HEK293 (cell line): ENCODE results near the gene POLD2.

Source experiments
- CTCF ChIA-PET: fragments of 350-600 bp; formaldehyde crosslinking; extraction: SDS; loops from one replicate; lab custom pipeline; 2021; ENCODE audit warnings: antibody characterized with exemption; lab: Yijun Ruan, JAX
- POLR2A ChIA-PET: fragments of 300-600 bp; formaldehyde crosslinking; extraction: SDS; loops from one replicate; lab custom pipeline; 2020; ENCODE audit warnings: antibody characterized with exemption, inconsistent platforms; lab: Yijun Ruan, JAX
- H3K27ac ChIP-seq: fragments of 200-500 bp; sonication (Bioruptor generic); 2 replicates; pipeline ENCODE4 v1.5.1; 2014; ENCODE audit warnings: low read depth, low read length, control low read depth, inconsistent platforms; ENCODE audit errors: extremely low read depth
- H3K36me3 ChIP-seq, 2 experiments: fragments of 200-500 bp in 1 of 2; sonication (Bioruptor generic) in 1 of 2; 1 replicate in 1 of 2; 2 replicates in 1 of 2; pipeline ENCODE4 v1.5.1; 2014 to 2017; ENCODE audit warnings: inconsistent platforms in 2 of 2, low read length in 2 of 2; ENCODE audit not compliant: control insufficient read depth in 2 of 2, insufficient read depth in 1 of 2
- H3K4me1 ChIP-seq: fragments of 200-500 bp; sonication (Bioruptor generic); 2 replicates; pipeline ENCODE4 v1.5.1; 2014; ENCODE audit warnings: mild to moderate bottlenecking, low read length, inconsistent platforms; ENCODE audit not compliant: control insufficient read depth, insufficient read depth
- H3K4me3 ChIP-seq: 2 replicates; pipeline ENCODE4 v1.5.1; 2011; ENCODE audit warnings: low read depth, mild to moderate bottlenecking, control low read depth, low read length, moderate library complexity
- H3K9me3 ChIP-seq: fragments of 200-500 bp; sonication (Bioruptor generic); 2 replicates; pipeline ENCODE4 v1.5.1; 2014; ENCODE audit warnings: low read depth, low read length, inconsistent platforms; ENCODE audit not compliant: control insufficient read depth, insufficient read depth
- BCL6B ChIP-seq: fragments of 450-650 bp; formaldehyde crosslinking; IDR thresholded peaks from 2 replicates; pipeline ENCODE4 v1.5.1; 2017; ENCODE audit warnings: missing biosample characterization, missing genetic modification characterization
- FEZF1 ChIP-seq: fragments of 450-650 bp; formaldehyde crosslinking; IDR thresholded peaks from 2 replicates; pipeline ENCODE4 v1.5.1; 2016; ENCODE audit warnings: missing biosample characterization, missing genetic modification characterization
- SCRT2 ChIP-seq: fragments of 450-650 bp; formaldehyde crosslinking; IDR thresholded peaks from 2 replicates; pipeline ENCODE4 v1.5.1; 2016; ENCODE audit warnings: missing biosample characterization, missing genetic modification characterization
- WT1 ChIP-seq: fragments of 450-650 bp; formaldehyde crosslinking; IDR thresholded peaks from 2 replicates; pipeline ENCODE4 v1.5.1; 2016; ENCODE audit warnings: missing biosample characterization, missing genetic modification characterization
- ZFP41 ChIP-seq: fragments of 450-650 bp; formaldehyde crosslinking; IDR thresholded peaks from 2 replicates; pipeline ENCODE4 v1.5.1; 2016; ENCODE audit warnings: missing biosample characterization, missing genetic modification characterization, borderline replicate concordance
- ZFP69B ChIP-seq: fragments of 450-650 bp; formaldehyde crosslinking; IDR thresholded peaks from 2 replicates; pipeline ENCODE4 v1.5.1; 2016; ENCODE audit warnings: missing biosample characterization, missing genetic modification characterization
- ZNF133 ChIP-seq: fragments of 450-650 bp; formaldehyde crosslinking; IDR thresholded peaks from 2 replicates; pipeline ENCODE4 v1.5.1; 2016; ENCODE audit warnings: missing biosample characterization, missing genetic modification characterization
- ZNF174 ChIP-seq: fragments of 450-650 bp; formaldehyde crosslinking; IDR thresholded peaks from 2 replicates; pipeline ENCODE4 v1.5.0; 2017; ENCODE audit warnings: missing biosample characterization, mild to moderate bottlenecking, missing genetic modification characterization
- ZNF18 ChIP-seq: fragments of 450-650 bp; formaldehyde crosslinking; IDR thresholded peaks from 2 replicates; pipeline ENCODE4 v1.5.1; 2016; ENCODE audit warnings: missing biosample characterization, missing genetic modification characterization
- ZNF2 ChIP-seq: fragments of 450-650 bp; formaldehyde crosslinking; IDR thresholded peaks from 2 replicates; pipeline ENCODE4 v1.5.1; 2016; ENCODE audit warnings: missing biosample characterization, missing genetic modification characterization
- ZNF335 ChIP-seq: fragments of 450-650 bp; formaldehyde crosslinking; conservative IDR thresholded peaks from 2 replicates; pipeline ENCODE4 v1.5.1; 2016; ENCODE audit warnings: missing biosample characterization, missing genetic modification characterization
- ZNF426 ChIP-seq: fragments of 450-650 bp; formaldehyde crosslinking; IDR thresholded peaks from 2 replicates; pipeline ENCODE4 v1.5.1; 2017; ENCODE audit warnings: missing biosample characterization, missing genetic modification characterization, mild to moderate bottlenecking, inconsistent platforms, moderate library complexity
- ZNF610 ChIP-seq: fragments of 450-650 bp; formaldehyde crosslinking; IDR thresholded peaks from 2 replicates; pipeline ENCODE4 v1.5.1; 2016; ENCODE audit warnings: missing biosample characterization, missing genetic modification characterization, borderline replicate concordance
- ZNF626 ChIP-seq: fragments of 450-650 bp; sonication (Bioruptor Pico); formaldehyde crosslinking; IDR thresholded peaks from 2 replicates; pipeline ENCODE4 v1.5.1; 2018; ENCODE audit warnings: missing biosample characterization, missing genetic modification characterization, inconsistent platforms
- ZNF645 ChIP-seq: fragments of 450-650 bp; formaldehyde crosslinking; IDR thresholded peaks from 2 replicates; pipeline ENCODE4; 2016; ENCODE audit warnings: missing biosample characterization, missing genetic modification characterization
- ZNF670 ChIP-seq: fragments of 450-650 bp; formaldehyde crosslinking; IDR thresholded peaks from 2 replicates; pipeline ENCODE4 v1.5.1; 2016; ENCODE audit warnings: missing biosample characterization, missing genetic modification characterization, low read depth
- ZNF692 ChIP-seq: fragments of 450-650 bp; formaldehyde crosslinking; IDR thresholded peaks from 2 replicates; pipeline ENCODE4 v1.5.1; 2016; ENCODE audit warnings: missing biosample characterization, missing genetic modification characterization
- TF ChIP-seq, protein P1 (sequence below): fragments of 450-650 bp; formaldehyde crosslinking; IDR thresholded peaks from 2 replicates; pipeline ENCODE4 v1.5.1; 2016; ENCODE audit warnings: missing biosample characterization, missing genetic modification characterization
- TF ChIP-seq, protein P2 (sequence below): fragments of 450-650 bp; formaldehyde crosslinking; IDR thresholded peaks from 2 replicates; pipeline ENCODE4 v1.5.1; 2016; ENCODE audit warnings: missing biosample characterization, missing genetic modification characterization

POLD2 gene

DNA sequence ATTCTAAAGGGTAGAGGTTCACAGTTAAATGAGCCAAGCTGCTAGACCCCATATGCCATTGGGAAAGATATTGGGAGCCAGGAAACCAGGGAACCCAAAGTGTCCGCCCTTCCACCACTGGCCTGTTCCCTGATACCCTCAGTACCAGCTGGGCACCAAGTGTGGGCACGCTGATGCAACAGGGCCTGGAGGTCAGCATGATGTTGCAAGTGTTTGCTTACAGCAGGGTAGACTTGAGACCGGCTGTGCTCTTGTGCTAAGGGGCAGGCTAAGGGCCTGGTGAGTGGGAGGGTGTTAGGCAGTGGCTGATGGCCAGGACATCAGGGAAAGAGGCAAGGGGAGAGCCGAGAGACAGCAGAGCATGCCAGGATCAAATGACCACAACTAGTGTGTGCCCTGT lies 38.8 kb upstream of the POLD2 start (continued):
- TF ChIP-seq, protein P1, sequence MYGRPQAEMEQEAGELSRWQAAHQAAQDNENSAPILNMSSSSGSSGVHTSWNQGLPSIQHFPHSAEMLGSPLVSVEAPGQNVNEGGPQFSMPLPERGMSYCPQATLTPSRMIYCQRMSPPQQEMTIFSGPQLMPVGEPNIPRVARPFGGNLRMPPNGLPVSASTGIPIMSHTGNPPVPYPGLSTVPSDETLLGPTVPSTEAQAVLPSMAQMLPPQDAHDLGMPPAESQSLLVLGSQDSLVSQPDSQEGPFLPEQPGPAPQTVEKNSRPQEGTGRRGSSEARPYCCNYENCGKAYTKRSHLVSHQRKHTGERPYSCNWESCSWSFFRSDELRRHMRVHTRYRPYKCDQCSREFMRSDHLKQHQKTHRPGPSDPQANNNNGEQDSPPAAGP (tag by site-specific recombination), result no peak
- TF ChIP-seq ZNF18 (tag by site-specific recombination) (no peak), WT1 (tag by site-specific recombination) (no peak), ZNF626 (tag by site-specific recombination) (no peak)

GRCh38 chr7:44161371-44161770 lies 38.0 kb upstream of the POLD2 start:
- POLR2A ChIA-PET, result no interaction called here
- H3K27ac ChIP-seq, result no peak overlapping the region
- no peaks in the 10 kb centered on the region for H3K36me3 ChIP-seq
- H3K4me3 ChIP-seq, result no peak overlapping the region
- CTCF ChIA-PET, result no interaction called here
- H3K4me1 ChIP-seq, result no peaks in the 10 kb centered on the region
- H3K9me3 ChIP-seq, result no peaks in the 10 kb centered on the region
- TF ChIP-seq ZNF2 (tag by site-specific recombination) (no peak), ZFP41 (tag by site-specific recombination) (no peak), ZNF670 (tag by site-specific recombination) (no peak), ZNF335 (tag by site-specific recombination) (no peak), ZNF692 (no peak)

DNA sequence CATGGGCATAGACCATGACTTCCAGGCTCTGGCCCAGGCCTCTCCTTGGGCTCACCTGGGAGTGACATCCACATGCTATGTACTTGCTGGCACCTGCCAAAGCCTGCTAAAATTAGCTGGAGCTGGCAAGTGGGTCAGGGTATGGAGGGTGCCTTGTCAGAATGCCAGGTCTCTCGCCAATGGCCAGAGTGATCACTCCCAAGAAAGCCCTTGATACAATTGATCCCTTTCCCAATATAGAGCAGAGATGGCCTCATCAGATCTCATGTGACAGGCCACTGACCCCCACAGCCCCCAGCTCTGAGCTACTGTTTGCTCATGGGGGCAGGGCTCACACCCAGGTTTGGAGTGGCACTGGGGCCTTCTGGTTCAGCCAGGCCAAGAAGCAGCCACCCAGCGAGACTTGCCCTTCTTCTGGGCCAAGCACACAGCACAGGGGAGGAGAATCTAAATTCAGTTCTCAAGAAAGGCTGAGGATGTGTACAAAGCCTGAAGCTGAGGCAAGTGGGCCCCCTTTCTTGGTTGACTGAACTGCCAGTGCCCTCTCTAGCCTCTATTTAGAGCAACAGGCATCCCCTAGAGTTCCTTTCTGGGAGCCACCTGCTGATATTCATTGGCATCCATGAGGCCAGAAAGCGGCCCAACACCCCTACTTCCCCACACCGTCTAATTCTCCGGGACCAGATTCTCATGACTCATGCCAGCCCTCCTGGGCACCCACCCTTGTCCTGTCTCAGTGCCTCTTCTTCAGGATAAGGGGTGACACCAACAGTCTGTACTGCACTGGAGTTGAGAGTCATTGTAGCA lies 36.7 kb upstream of the POLD2 start:
- H3K27ac ChIP-seq, result no peak overlapping the region
- TF ChIP-seq SCRT2 (0 out of 2 replicates have a peak, but pooled peaks have one; percentile 25), ZNF645 (tag by site-specific recombination) (no peak)
- H3K36me3 ChIP-seq, result no peaks in the 10 kb centered on the region
- H3K4me1 ChIP-seq, result no peaks in the 10 kb centered on the region
- H3K4me3 ChIP-seq, result no peak overlapping the region
- CTCF ChIA-PET, result interaction anchor here (0.7 kb wide), 1 partner anchor 12 kb away, joined by 3 read pairs; no protein-coding TSS in a partner anchor
- POLR2A ChIA-PET, result no interaction called here
- no peaks in the 10 kb centered on the region for H3K9me3 ChIP-seq

GRCh38 chr7:44158873-44159631 lies 35.7 kb upstream of the POLD2 start:
- H3K27ac ChIP-seq, result no peak overlapping the region
- ChIA-PET CTCF (interaction anchor here (0.6 kb wide), 1 partner anchor 25 kb away, joined by 3 read pairs; no protein-coding TSS in a partner anchor), POLR2A (no interaction called here)
- TF ChIP-seq BCL6B (tag by site-specific recombination) (no peak), ZNF133 (tag by site-specific recombination) (no peak), ZNF174 (tag by site-specific recombination) (no peak), ZNF426 (tag by site-specific recombination) (no peak), ZNF610 (tag by site-specific recombination) (no peak), FEZF1 (tag by site-specific recombination) (no peak), ZFP69B (no peak)
- TF ChIP-seq, protein P2, sequence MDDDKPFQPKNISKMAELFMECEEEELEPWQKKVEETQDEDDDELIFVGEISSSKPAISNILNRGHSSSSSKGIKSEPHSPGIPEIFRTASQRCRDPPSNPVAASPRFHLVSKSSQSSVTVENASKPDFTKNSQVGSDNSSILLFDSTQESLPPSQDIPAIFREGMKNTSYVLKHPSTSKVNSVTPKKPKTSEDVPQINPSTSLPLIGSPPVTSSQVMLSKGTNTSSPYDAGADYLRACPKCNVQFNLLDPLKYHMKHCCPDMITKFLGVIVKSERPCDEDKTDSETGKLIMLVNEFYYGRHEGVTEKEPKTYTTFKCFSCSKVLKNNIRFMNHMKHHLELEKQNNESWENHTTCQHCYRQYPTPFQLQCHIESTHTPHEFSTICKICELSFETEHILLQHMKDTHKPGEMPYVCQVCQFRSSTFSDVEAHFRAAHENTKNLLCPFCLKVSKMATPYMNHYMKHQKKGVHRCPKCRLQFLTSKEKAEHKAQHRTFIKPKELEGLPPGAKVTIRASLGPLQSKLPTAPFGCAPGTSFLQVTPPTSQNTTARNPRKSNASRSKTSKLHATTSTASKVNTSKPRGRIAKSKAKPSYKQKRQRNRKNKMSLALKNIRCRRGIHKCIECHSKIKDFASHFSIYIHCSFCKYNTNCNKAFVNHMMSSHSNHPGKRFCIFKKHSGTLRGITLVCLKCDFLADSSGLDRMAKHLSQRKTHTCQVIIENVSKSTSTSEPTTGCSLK (tag by site-specific recombination), result no peak
- H3K4me3 ChIP-seq, result no peak overlapping the region
- no peaks in the 10 kb centered on the region for H3K9me3 ChIP-seq
- H3K36me3 ChIP-seq, result no peaks in the 10 kb centered on the region
- no peaks in the 10 kb centered on the region for H3K4me1 ChIP-seq
